NK-92 treated with Interleukin-12 subunit alpha and Interleukin-12 subunit beta, amount 100 ng/mL, for 24 hours (cell line): ENCODE results near the gene PSD.

Experiments
- DNase-seq: peaks from one replicate; lab custom pipeline; 2025; lab: John Stamatoyannopoulos, UW

PSD gene

DNA sequence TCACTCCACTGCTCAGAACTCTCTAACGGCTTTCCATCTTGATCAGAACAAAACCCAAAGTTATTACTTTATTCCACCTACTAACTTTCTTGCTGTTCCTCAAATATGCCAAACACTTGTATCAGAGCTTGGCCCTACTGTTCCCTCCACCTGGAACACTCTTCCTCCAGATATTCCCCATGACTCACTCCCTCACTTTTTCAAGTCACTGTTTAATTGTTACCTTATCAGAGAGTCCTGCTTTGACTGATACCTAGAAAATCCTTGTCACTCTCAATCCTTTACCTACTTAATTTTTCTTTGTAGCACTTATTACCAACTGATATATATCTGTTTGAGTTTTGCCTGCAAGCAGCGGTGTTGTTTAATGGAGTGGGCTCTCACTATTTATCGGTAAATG, 28.7 kb downstream of the PSD start:
- no peak for DNase-seq

DNA sequence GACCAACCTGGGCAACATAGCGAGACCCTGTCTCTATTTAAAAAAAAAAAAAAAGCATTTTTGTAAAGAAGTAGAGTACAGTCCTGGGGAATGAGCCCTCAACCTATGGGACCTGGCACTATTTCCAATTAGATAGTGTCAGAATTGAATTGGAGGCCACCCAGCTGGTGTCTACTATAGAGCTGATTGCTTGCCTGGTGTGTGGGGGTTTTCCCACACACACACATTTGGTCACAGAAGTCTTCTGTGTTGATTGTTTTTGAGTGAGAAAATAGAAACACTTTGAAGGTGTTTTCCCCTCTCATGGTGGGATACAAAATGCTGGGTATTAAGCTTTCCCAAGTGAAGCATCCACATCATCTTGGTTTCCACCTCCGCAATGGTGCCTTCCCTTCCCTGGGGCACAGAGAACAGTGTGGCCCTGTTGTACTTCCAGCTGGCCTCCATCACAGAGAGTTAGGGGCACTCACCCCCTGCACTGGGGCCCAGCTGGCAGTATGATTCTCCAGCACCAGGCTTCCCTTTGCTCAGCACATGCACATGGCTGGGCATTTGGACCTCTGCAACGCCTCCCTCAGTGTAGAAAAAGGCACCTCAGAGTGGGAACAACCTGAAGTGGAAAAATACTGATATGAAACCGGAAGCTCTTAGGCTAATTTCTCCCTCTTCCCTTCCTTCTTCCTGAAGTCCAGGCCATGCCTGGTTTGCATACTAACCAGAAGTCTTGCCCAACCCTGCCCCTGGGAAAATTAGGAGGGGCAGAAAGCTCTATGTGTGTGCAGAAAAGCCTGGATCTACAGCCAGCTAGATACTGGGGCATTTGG, 33.8 kb downstream of the PSD start:
- DNase-seq: no peak

DNA sequence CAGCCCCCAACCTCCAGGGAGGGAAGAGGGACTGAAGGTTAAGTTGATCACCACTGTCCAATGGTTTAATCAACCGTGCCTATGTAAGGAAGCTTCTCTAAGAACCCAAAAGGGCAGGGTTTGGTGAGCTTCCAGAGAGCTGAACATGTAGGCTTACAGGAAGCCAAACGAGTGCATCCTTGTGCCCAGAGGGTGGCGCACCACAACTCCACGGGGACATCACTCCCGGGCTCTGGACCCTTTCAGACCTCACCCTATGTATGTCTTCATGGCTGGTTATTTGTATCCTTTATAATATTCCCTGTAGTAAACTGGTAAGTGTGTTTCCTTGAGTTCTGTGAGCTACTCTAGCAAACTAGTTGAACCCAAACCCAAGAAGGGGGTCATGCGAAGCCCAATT, 34.5 kb downstream of the PSD start:
- DNase-seq: no peak

DNA sequence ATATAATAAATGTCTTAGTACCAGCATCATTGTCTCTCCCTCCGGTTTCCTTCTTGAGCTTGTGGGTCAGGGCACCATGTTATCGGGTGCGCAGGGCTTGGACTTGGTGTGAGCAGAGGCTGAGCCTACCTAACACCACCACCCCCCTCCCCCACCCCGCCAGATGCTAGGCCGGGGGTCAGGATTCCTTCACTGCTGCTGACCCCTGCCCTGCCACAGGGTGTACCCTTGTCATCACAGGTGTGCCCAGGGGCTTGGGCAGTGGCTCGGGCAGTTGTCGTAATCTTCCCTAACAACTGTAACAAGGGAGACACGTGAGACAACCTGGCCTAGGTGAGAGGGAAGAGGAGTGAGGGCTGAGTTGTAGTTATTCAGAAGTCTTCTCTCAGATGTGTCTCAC, 35.7 kb downstream of the PSD start:
- no peak for DNase-seq

DNA sequence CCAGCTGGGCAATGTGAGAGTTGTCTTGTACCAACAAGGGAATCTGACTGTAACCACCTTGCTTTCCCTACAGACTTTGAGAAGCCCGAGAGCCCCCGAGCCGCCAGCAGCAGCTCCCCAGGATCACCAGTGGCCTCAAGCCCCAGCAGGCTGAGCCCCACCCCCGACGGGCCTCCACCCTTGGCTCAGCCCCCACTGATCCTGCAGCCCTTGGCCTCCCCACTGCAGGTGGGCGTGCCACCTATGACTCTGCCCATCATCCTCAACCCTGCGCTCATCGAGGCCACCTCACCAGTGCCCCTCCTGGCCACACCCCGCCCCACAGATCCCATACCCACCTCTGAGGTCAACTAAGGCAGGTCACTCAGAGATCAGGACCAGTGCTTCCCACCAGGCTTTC, 36.6 kb downstream of the PSD start:
- DNase-seq: no peak

DNA sequence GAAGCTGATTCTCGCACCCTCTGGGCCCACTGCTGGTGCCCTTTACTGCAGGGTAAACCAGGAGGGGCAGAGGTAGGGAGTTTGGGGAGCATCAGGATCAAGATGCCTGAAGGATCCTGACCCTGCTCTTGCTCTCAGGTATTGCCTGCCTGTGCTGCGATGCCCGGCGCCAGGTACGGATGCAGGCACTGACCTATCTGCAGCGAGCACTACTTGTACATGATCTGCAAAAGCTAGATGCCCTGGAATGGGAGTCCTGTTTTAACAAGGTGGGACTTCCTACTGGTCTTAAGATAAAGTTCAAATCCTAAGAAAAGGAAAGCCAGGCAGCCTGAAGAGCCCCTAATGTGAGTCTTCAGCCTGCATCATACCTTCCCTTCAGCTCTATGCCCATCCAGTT, 39.2 kb downstream of the PSD start:
- no peak for DNase-seq

DNA sequence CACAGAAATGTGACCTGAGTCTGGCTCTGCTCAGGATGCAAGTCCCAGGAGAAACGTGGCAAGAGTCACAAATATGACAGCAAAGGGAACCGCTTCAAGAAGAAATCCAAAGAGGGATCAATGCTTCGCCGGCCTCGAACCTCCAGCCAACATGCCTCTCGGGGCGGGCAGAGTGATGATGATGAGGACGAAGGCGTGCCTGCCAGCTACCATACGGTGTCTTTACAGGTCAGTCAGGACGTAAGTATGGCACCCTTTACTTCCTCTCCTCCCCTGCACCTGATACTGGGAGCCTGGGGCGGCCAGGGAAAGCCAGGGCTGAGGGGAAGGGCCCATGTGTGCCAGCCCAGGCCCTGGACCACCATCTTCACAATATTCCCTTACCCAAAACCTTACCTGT, 41.7 kb downstream of the PSD start:
- DNase-seq: no peak

DNA sequence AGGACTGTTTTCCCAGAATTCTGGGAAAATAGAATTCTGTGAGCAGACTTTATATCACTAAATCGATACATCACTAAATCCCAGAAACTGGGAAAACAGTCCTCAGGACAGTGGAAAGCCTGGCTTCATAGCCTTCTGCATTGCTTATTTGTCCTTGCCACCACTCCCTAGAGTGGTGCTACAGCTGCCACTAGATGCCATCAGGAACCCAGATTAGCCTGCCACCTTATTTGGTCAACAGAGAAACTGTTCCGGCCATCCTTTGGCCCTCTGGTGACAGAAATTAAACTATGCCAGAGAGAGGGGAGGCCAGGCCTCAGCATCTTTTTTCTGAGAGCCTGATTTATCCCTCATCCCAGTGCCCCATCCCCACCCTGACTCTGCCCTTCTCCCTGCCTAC, 42.7 kb downstream of the PSD start:
- DNase-seq: no peak

DNA sequence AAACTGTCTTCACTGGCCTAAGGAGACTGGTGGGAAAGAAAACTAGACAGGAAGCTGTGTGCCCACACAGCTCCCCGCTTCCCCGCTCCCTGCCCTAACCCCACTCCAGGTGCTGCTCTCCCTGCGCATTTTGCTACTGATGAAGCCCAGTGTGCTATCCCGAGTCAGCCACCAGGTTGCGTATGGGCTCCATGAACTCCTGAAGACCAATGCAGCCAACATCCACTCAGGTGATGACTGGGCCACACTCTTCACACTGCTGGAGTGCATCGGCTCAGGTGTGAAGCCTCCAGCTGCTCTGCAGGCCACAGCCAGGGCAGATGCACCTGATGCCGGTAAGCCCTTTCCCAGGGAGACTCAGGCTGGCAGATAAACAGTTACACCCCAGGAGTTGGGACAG, 43.3 kb downstream of the PSD start:
- DNase-seq: no peak

DNA sequence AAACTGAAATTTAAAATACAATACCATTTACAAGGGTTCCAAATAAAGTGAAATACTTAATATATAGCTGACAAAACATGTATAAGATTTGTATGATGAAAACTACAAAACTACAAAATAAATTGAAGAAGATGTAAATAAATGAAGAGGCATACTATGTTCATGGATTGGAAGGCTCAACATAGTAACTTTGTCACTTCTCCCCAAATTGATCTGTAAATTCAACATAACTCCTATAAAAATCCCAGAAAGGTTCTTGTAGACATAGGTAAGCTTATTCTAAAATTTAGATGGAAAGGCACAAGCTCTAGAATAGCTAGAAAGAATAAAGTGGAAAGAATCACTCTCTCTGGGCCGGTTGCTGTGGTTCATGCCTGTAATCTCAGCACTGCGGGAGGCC, 47.3 kb downstream of the PSD start:
- no peak for DNase-seq

DNA sequence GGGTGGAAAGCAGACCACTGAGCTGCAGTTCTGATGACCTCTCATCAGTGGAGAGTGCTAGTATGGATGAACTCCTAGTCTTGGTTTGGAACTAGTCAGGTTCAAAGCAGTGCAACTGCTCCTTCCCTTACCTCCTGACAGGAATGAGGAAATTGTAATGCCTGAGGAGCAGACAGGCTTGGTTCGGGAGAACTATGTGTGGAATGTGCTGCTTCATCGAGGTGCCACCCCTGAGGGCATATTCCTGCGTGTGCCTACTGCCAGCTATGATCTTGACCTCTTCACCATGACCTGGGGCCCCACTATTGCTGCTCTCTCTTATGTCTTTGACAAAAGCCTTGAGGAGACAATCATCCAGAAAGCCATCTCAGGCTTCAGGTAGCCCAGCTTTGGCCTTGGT, 50.5 kb downstream of the PSD start:
- no peak for DNase-seq

DNA sequence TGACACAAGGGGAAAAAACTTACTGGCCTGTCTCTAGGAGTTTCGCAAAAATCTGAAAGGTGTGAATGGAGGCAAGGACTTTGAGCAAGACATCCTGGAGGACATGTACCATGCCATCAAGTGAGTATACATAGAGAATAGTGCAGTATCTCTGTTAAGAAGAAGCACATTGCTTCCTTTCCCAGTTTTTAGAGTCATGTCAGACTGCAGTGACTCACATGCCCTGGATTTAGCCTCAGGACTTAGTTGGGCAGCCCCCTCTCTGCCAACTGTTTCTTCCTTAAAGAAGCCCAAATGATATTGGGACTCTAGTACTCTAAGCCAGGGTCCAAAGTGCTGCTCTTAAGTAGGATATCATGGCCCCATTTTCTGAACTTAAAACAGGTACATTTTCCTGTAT, 51.1 kb downstream of the PSD start:
- DNase-seq: no peak

DNA sequence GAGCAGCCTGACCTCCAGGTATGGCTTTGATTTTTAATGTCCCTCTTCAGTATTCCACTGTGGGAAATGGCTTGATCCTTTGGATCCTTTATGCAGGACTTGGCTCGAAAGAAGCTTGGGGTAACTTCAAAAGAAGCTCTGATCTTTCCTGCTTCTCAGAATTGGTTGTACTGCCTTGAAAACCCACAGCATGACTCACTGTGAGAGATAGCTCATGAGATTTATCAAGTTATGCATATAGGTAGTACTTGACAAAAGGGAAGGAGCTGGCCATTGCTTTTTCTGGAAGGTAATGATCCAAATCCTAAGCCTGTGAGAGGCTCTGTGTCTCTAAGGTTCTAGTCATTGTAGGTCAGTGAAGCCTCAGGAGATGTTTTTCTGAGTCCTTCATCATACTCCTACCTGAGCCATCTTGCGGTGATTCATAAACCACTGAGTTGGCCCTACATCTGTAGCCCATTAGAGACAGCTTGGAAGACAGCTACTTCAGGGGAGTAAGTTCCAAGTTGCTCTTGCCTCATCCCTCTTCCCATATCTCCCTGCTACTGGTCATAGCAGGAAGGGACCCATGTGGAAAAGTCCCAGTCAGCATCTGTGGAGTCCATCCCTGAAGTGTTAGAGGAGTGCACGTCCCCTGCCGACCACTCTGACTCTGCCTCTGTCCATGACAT, 59.7 kb downstream of the PSD start:
- no peak for DNase-seq

DNA sequence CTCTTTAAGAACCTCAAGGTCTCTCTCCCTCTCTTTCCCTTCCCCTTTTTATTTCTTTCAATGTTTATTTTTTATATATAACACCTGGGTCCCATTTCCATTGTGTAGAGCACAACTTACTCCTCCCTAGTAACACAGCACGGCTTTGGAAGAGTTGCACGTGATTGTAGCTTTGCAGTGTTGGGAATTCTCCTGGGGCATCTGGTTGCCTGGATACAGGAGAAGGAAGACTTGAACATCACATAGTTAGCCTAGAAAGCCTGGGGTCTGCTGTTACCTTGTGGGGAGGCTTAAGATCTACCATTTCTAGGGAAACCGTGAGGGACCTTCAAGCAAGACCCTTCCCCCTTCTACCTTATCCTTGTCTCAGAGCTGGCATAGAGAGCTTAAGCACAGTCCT, 64.1 kb downstream of the PSD start:
- DNase-seq: no peak
